SKM-1 treated with dmso at 0.1 percent for 144 hours (cell line): ENCODE results near the gene LRCH3.

Experiments used
- DNase-seq: peaks from one replicate; lab custom pipeline; 2025; ENCODE audit not compliant: unreplicated experiment; lab: John Stamatoyannopoulos, UW

The LRCH3 gene

DNA sequence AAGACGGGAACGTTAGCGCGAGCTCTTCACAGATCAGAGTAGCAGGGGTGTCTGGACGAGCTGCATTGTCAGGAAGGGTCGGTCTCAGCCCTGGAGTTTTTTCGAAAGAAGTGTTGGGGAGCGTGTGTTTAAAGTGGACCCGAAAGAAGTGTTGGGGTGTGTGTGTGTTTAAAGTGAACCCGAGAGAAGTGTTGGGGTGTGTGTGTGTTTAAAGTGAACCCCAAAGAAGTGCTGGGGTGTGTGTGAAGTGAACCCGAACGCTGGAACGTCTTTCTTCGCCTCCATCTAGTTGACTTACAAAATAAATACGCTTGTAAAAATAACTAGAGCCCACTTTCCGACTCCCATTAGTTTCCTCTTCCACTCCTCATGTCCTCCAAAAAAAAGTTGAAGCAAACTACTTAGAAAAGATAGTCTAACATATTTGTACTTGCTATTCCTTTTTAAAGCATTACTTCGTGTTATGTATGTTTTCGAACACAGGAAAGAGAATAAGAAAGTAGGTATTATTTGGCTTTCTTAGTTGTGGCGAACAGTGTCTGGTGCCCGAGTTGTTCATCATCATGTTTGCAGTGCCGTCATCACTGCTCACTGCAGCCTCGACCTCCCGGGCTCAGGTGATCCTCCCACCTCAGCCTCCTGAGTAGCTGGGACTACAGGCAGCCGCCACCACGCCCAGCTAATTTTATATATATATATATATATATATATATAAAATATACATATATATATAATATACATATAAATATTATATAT lies 1.0 kb downstream of the LRCH3 start:
- DNase-seq: no peak

- no peak for DNase-seq
Observed at GRCh38 chr3:197793247-197793646, 2.2 kb downstream of the LRCH3 start.

GRCh38 chr3:197794115-197794514 lies 3.1 kb downstream of the LRCH3 start:
- no peak for DNase-seq

- DNase-seq: no peak
Observed at GRCh38 chr3:197795200-197795599, 4.1 kb downstream of the LRCH3 start.

DNA sequence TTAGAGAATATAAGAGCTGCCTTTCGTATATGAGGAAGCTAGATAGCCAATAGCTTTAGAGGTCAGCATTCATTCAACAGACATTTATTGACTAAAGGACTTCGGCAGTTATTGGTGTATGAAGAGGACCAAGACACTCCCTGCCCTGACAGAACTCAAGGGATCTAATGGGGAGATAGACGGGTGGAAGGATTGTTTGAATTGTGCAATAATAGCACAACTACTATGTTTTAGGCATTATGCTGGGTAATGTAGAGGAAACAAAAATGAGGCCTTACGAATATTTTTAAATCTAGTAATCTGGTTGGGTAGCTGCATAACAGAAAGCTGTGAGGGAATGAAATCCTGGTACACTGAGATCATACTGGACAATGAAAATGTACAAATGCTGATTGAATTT lies 5.0 kb downstream of the LRCH3 start:
- DNase-seq: no peak

DNA sequence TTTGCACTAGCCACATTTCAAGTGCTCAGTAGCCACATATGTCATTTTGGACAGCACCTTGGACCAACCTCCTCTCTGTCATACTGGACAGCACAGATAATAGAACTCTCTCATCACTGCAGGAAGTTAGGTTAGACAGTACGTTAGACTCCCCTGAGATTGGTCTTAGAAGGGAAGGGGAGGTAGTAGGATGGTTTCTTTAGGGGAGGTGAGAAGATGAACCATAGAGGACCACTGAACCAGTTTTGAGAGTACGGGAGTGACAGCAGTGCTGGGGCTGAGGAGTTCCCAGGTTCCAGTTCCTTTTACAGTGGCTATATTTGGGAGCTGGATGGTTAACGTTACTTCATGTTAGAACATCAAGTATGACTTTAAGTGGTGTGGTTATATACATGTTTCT lies 7.8 kb downstream of the LRCH3 start:
- no peak for DNase-seq

GRCh38 chr3:197800379-197800778 lies 9.3 kb downstream of the LRCH3 start:
- no peak for DNase-seq

DNA sequence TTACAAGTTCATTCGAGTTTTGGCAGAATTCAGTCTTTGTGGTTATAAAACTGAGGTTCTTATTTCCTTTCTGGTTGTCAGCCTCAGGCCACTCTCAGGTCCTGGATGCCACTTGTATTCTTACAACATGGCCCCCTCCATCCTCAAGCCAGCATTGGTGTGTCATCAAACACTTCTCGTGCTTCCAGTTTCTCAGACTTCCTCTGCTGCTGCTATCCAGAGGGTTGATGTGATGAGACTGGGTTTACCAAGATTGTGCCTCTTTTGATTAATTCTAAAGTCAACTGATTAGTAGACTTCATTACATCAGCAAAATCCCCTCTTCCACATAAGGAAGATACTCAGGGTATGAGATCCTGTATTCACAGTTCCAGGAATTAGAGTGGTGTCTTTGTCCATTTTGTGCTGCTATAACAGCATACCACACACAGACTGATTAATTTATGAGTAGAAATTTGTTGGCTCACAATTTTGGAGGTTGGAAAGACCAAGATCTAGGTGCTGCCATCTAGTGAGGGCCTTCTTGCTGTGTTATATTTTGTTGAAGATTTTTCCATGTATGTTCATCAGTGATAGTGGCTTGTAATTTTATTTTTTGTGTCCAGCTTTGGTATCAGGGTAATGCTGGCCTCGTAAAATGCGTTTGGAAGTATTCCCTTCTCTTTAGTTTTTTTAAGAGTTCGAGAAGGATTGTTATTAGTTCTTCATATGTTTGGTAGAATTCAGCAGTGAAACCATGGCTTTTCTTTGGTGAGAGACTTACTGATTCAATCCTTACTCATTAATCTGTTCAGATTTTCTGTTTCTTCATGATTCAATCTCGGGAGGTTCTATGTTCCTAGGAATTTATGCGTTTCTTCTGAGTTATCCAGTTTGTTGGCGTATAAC lies 11.1 kb downstream of the LRCH3 start:
- peak; percentile 30 for DNase-seq

- no peak for DNase-seq
Observed at GRCh38 chr3:197802779-197803459, 11.9 kb downstream of the LRCH3 start.

- no peak for DNase-seq
Observed at GRCh38 chr3:197804511-197804910, 13.5 kb downstream of the LRCH3 start.

- DNase-seq: no peak
Observed at GRCh38 chr3:197807969-197808587, 17.0 kb downstream of the LRCH3 start.

DNA sequence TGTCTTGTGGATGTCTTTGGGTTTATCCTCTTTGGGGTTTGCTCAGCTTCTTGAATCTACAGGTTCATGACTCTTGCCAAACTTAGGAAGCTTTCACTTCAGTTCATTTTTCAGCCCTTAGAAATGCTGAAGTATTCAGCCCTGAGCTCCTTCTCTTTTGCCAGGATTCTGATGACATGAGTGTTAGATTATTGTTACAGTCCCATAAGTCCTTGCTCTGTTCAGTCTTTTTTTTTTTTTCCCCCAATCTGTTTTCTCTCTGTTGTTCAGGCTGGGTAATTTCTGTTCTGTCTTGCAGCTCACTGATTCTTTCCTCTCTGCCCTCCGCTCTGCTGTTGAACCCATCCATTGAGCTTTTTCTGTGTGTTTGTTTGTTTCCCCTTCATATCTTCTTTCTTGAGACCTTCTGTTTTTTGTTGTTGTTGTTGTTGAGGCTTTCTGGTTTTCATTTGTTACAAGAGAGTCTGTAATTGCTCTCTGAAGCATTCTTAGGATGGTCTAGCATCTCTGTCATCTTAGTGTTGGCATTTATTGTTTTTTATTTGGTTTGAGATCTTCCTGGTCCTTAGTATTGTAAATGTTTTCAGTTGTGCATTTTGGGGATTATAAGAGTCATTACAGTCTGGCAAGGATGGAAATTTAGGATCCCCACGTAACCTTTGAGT lies 18.4 kb downstream of the LRCH3 start:
- no peak for DNase-seq

- no peak for DNase-seq
Observed at GRCh38 chr3:197810901-197811300, 19.8 kb downstream of the LRCH3 start.

DNA sequence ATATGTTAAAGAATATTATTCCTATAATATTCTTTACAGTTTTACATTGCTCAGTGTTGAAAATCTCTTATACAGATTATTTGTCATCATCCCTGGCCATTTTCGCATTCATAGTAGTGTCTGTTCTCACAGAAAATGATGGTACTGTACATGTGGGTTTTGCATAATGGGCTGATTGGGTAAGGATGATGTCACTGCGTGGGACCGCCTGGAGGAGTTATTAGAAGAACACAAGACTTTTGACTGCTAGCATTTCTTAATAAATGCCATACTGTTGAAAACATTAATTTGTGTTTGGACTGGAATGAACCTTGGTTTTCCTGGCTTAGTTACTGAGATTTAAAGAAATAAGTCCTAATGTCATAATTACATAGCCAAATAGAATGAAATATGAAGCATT lies 20.3 kb downstream of the LRCH3 start:
- DNase-seq: no peak

- no peak for DNase-seq
Observed at GRCh38 chr3:197814372-197814771, 23.3 kb downstream of the LRCH3 start.

DNA sequence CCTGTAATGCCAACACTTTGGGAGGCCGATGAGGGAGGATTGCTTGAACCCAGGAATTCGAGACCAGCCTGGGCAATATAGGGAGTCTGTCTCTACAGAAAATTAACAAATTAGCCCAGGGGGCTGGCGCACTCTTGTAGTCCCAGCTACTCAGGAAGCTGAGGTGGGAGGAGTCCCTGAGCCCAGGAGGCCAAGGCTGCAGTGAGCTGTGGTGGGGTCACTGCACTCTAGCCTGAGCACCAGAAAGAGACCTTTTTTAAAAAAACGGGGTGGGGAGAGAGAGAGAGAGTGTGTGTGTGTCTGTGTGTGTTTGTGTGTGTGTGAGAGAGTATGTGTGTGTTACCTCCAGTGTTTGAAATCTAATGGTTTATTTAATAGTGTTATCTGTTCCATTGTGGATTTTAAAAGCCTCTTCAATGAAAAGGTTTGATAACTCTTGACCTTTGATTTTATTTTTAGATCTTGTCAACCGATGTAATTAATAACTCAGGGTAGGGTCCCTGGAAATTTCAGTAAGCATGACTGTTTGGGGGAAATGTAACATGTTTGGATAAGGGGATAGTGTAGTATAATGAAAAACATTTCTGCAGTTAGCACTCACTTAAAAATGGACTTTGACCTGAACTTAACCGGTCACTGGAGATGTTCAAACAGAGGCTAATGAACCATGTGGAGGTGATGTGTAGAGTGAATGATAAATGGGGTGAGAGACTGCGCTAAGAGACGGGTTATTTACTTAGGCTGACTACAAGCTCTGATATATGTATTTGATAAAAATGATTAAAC lies 29.7 kb downstream of the LRCH3 start:
- DNase-seq: no peak

- DNase-seq: no peak
Observed at GRCh38 chr3:197829397-197830045, 38.5 kb downstream of the LRCH3 start.

DNA sequence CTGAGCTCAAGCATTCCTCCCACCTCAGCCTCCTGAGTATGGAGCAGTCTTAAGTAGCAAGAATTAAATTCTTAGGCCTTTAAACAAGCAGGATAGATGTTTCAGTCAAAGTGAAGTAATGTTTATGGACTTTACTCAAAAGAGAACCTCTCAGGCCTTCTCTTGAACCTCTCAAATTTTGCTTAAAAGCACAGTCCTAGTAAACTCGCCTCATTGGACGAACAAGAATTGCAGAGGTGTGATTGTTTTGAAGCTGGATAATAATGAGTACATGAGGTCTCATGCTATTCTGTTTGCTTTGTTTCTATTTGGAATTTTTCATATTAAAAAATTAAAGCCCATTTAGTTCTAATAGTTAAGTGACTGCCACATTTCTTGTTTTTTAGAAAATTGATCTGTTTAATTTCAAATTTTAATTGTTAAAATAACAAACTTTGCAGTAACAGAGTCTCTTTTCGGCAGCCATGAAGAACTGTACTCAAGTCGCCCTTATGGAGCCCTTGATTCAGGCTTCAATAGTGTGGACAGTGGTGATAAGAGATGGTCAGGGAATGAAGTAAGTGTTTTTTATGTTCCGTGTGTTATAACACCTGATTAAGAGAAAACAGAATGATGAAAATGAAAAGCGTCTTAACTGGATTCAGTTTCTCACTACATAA lies 39.4 kb downstream of the LRCH3 start:
- no peak for DNase-seq

GRCh38 chr3:197830967-197831313 lies 39.9 kb downstream of the LRCH3 start:
- DNase-seq: no peak
